ENCODE results near the gene GDF15. TPM values are rescaled to one million over a fixed set of nuclear protein-coding genes. Genes with fewer than 3 reads are reported as not detected.
A peak's percentile ranks its signal among the peaks of the same experiment; 100 is the strongest.
"Not testable (repeated sequence)": the region's sequence is repeated elsewhere in the genome, so short reads cannot be mapped to it uniquely, and the experiment has no call there.

Gene GDF15
- total RNA-seq, 1 donor from 2014 or later = not detected

DNA sequence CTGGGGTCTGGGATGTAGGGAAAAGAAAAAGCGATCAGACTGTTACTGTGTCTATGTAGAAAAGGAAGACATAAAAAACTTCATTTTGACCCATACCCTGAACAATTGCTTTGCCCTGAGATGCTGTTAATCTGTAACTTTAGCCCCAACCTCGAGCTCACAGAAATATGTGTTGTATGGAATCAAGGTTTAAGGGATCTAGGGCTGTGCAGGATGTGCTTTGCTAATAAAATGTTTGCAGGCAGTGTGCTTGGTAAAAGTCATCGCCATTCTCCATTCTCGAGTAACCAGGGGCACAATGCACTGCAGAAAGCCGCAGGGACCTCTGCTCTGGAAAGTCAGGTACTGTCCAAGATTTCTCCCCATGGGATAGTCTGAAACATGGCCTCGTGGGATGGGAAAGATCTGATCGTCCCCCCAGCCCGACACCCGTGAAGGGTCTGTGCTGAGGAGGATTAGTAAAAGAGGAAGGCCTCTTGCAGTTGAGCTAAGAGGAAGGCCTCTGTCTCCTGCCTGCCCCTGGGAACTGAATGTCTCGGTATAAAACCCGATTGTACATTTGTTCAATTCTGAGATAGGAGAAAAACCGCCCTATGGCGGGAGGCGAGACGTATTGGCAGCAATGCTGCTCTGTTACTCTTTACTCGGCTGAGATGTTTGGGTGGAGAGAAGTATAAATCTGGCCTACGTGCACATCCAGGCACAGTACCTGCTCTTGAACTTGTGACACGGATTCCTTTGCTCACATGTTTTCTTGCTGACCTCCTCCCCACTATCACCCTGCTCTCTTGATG is 16.7 kb downstream of the GDF15 start:
- H3K9me3 Mint-ChIP-seq; H3K27ac Mint-ChIP-seq; H3K4me3 Mint-ChIP-seq; intact Hi-C loops (cut with micrococcal nuclease); DNase-seq (ENCODE audit: low spot score); H3K27me3 Mint-ChIP-seq (ENCODE audit: insufficient read depth); H3K36me3 Mint-ChIP-seq (ENCODE audit: low read depth): not testable (repeated sequence)
- peaks cover 13% of the 10 kb centered on the region for H3K4me1 Mint-ChIP-seq (ENCODE audit: low read depth)

GRCh38 chr19:18405754-18406153 is 19.8 kb downstream of the GDF15 start:
- H3K27ac Mint-ChIP-seq; intact Hi-C loops (cut with micrococcal nuclease); DNase-seq (ENCODE audit: low spot score); H3K9me3 Mint-ChIP-seq; H3K36me3 Mint-ChIP-seq (ENCODE audit: low read depth); H3K27me3 Mint-ChIP-seq (ENCODE audit: insufficient read depth); H3K4me3 Mint-ChIP-seq: not testable (repeated sequence)
- peaks cover 15% of the 10 kb centered on the region for H3K4me1 Mint-ChIP-seq (ENCODE audit: low read depth)

DNA sequence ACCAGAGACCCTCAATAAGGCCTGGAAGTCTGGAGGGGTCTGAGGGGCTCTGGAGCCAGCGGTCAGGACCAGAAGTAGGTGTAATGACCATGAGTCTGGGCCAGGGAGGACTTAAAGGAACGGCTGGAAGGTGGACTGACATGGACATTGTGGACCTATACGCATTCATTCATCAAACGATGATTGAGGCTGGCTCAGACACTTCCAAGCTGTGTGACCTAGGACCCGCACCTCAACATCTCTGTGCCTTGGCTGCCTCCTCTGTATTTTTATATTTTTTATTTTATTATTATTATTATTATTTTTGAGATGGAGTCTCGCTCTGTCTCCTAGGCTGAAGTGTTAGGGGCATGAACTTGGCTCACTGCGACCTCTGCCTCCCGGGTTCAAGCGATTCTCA is 20.8 kb downstream of the GDF15 start:
- Mint-ChIP-seq H3K27me3 (ENCODE audit: insufficient read depth) (peaks cover 6% of the 10 kb centered on the region), H3K9me3 (no peaks in the 10 kb centered on the region), H3K4me1 (ENCODE audit: low read depth) (peaks cover 6% of the 10 kb centered on the region), H3K36me3 (ENCODE audit: low read depth) (no peaks in the 10 kb centered on the region), H3K27ac (no peak overlapping the region), H3K4me3 (no peak overlapping the region)
- intact Hi-C loops (cut with micrococcal nuclease) = no loop called here
- no peak for DNase-seq (ENCODE audit: low spot score)

- Mint-ChIP-seq H3K4me1 (ENCODE audit: low read depth) (peaks cover 4% of the 10 kb centered on the region), H3K27me3 (ENCODE audit: insufficient read depth) (peaks cover 10% of the 10 kb centered on the region), H3K4me3 (no peak overlapping the region), H3K27ac (no peak overlapping the region), H3K9me3 (no peaks in the 10 kb centered on the region), H3K36me3 (ENCODE audit: low read depth) (no peaks in the 10 kb centered on the region)
- intact Hi-C loops (cut with micrococcal nuclease) = no loop called here
- DNase-seq (ENCODE audit: low spot score) = no peak
Measured at GRCh38 chr19:18408053-18408476, 22.1 kb downstream of the GDF15 start.

DNA sequence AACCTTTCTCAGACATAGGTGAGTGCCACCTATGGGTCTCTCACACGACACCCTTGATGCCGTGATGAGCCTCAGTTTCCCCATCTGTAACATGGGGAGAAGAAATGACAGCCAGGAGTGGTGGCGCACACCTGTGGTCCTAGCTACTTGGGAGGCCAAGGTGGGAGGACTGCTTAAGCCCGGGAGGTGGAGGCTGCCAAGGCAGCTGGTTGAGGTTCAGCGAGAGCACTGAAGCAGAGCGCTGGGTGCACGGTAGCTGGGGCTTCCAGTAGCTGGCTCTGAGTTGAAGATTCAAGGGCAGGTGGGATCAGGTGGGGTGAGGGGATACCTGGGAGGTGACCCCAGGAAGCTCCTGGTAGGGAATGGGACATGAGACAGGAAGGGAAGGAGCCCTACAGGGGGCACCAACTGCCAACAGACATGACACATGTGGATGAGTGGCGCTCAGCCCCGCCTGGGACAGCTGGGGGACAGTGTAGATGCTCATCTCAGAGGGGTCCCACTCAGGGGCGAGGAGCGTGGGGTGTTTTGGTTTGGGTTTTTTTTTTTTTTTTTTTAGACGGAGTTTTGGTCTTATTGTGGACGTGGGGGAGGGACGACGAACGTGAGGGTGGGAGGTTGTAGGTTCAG is 26.8 kb downstream of the GDF15 start:
- peak overlapping the region; percentile 44 for H3K27ac Mint-ChIP-seq
- H3K9me3 Mint-ChIP-seq = no peaks in the 10 kb centered on the region
- intact Hi-C loops (cut with micrococcal nuclease) = no loop called here
- H3K27me3 Mint-ChIP-seq (ENCODE audit: insufficient read depth) = peaks cover 13% of the 10 kb centered on the region
- H3K4me3 Mint-ChIP-seq = no peak overlapping the region
- H3K36me3 Mint-ChIP-seq (ENCODE audit: low read depth) = peaks cover 2% of the 10 kb centered on the region
- H3K4me1 Mint-ChIP-seq (ENCODE audit: low read depth) = peaks cover 36% of the 10 kb centered on the region
- DNase-seq (ENCODE audit: low spot score) = no peak

DNA sequence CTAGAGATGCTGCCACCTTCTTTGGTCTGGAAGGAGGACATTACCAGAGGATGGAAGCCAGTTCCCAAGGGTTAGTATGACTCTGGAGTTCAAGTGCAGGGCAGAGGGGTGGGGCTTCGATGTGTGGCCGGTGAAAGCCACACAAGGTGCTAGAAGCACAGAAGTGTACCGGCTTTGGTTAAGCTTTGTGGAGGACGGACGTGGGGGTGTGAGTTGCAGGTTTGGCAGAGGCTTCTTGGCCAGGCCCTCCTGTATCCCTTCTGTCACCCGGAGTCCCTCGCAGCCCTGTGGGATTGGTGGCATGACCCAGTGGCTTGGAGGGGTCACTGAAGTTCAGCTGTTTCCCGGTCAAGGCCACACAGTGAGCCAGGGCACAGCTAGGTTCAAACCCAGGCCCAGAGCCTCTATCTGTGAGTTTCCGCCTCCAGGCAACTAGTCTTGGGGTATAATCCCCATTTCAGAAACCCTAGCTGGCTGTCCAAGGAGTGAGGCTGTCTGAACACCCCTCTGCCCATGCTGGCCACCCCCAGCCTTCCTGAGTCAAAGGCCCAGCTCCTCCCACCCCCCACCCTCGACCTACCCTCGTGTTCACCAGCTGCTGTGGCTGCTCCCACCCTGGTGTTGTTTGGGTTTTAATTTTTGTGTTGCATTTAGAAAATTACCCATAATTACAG is 28.7 kb downstream of the GDF15 start:
- peak overlapping the region; percentile 70 for H3K27ac Mint-ChIP-seq
- peaks cover 49% of the 10 kb centered on the region for H3K4me1 Mint-ChIP-seq (ENCODE audit: low read depth)
- no peaks in the 10 kb centered on the region for H3K9me3 Mint-ChIP-seq
- intact Hi-C loops (cut with micrococcal nuclease) = loop anchor here (5.0 kb wide), 4 partner anchors 122 to 222 kb away; partner anchors contain the start of gene MPV17L2
- H3K36me3 Mint-ChIP-seq (ENCODE audit: low read depth) = peaks cover 2% of the 10 kb centered on the region
- no peak for DNase-seq (ENCODE audit: low spot score)
- H3K4me3 Mint-ChIP-seq = no peak overlapping the region
- peaks cover 15% of the 10 kb centered on the region for H3K27me3 Mint-ChIP-seq (ENCODE audit: insufficient read depth)

GRCh38 chr19:18415178-18415867 is 29.4 kb downstream of the GDF15 start:
- no peaks in the 10 kb centered on the region for H3K9me3 Mint-ChIP-seq
- peaks cover 51% of the 10 kb centered on the region for H3K4me1 Mint-ChIP-seq (ENCODE audit: low read depth)
- intact Hi-C loops (cut with micrococcal nuclease) = loop anchor here (5.0 kb wide), 4 partner anchors 123 to 223 kb away; partner anchors contain the start of gene MPV17L2
- H3K36me3 Mint-ChIP-seq (ENCODE audit: low read depth) = peaks cover 2% of the 10 kb centered on the region
- no peak for DNase-seq (ENCODE audit: low spot score)
- H3K27me3 Mint-ChIP-seq (ENCODE audit: insufficient read depth) = peaks cover 15% of the 10 kb centered on the region
- peak overlapping the region; percentile 73 for H3K27ac Mint-ChIP-seq
- H3K4me3 Mint-ChIP-seq = no peak overlapping the region

- peaks cover 61% of the 10 kb centered on the region for H3K4me1 Mint-ChIP-seq (ENCODE audit: low read depth)
- H3K4me3 Mint-ChIP-seq = peak overlapping the region; percentile 72
- DNase-seq (ENCODE audit: low spot score) = peak; percentile 60
- peaks cover 2% of the 10 kb centered on the region for H3K36me3 Mint-ChIP-seq (ENCODE audit: low read depth)
- peak overlapping the region; percentile 92 for H3K27ac Mint-ChIP-seq
- no peaks in the 10 kb centered on the region for H3K9me3 Mint-ChIP-seq
- peaks cover 9% of the 10 kb centered on the region for H3K27me3 Mint-ChIP-seq (ENCODE audit: insufficient read depth)
- intact Hi-C loops (cut with micrococcal nuclease) = loop anchor here (5.0 kb wide), 4 partner anchors 125 to 225 kb away; partner anchors contain the start of gene MPV17L2
Measured at GRCh38 chr19:18416778-18417249, 30.9 kb downstream of the GDF15 start.

- peak overlapping the region; percentile 82 for H3K4me3 Mint-ChIP-seq
- intact Hi-C loops (cut with micrococcal nuclease) = loop anchor here (2.0 to 5.0 kb wide), 5 partner anchors 125 to 501 kb away; partner anchors contain the start of genes COPE, DDX49 and MPV17L2
- H3K27ac Mint-ChIP-seq = peak overlapping the region; percentile 92
- peaks cover 9% of the 10 kb centered on the region for H3K27me3 Mint-ChIP-seq (ENCODE audit: insufficient read depth)
- peaks cover 2% of the 10 kb centered on the region for H3K36me3 Mint-ChIP-seq (ENCODE audit: low read depth)
- peaks cover 68% of the 10 kb centered on the region for H3K4me1 Mint-ChIP-seq (ENCODE audit: low read depth)
- no peaks in the 10 kb centered on the region for H3K9me3 Mint-ChIP-seq
- DNase-seq (ENCODE audit: low spot score) = peak; percentile 39
Measured at GRCh38 chr19:18417250-18418028, 31.5 kb downstream of the GDF15 start.

GRCh38 chr19:18418029-18418482 is 32.1 kb downstream of the GDF15 start:
- DNase-seq (ENCODE audit: low spot score) = no peak
- no peaks in the 10 kb centered on the region for H3K9me3 Mint-ChIP-seq
- H3K27ac Mint-ChIP-seq = peak overlapping the region; percentile 82
- H3K27me3 Mint-ChIP-seq (ENCODE audit: insufficient read depth) = peaks cover 5% of the 10 kb centered on the region
- intact Hi-C loops (cut with micrococcal nuclease) = loop anchor here (2.0 to 5.0 kb wide), 5 partner anchors 126 to 501 kb away; partner anchors contain the start of genes COPE, DDX49 and MPV17L2
- peak overlapping the region; percentile 82 for H3K4me3 Mint-ChIP-seq
- H3K4me1 Mint-ChIP-seq (ENCODE audit: low read depth) = peaks cover 74% of the 10 kb centered on the region
- H3K36me3 Mint-ChIP-seq (ENCODE audit: low read depth) = peaks cover 4% of the 10 kb centered on the region

DNA sequence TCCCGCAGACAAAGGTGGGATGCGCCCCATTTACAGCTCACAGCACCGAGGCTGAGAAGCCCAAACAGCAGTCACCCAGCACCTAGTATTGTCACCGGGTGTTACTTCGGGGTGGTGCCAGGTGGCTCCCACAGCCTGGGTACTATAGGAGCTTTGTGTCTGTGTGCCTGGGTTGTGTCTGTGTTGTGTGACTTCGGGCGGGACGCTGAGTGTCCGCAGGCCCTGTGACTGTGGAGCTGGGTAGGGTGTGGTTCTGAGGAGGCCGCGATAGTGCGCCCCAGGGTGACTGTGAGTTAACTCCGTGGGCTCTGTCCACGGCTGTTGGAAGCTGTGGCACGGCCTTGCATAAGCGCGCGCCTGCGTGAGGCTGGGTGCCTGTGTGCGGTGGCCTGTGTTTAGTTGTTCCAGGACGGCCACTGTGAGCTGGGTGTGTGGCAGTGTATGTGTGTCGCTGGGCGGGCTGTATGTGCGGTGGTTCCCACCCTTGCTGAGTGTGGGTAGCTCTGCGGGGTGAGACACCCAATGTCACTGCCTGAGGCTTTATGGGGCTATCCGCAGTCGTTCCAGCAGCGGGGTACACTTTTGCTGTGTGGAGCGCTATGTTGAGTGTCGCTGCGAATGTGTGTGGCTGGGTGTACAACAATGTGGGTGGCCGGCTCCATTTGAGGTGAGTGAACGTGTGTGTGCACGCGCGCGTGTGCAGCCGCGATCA is 32.7 kb downstream of the GDF15 start:
- Mint-ChIP-seq H3K27ac (peak overlapping the region; percentile 82), H3K36me3 (ENCODE audit: low read depth) (peaks cover 4% of the 10 kb centered on the region), H3K4me3 (peak overlapping the region; percentile 82), H3K27me3 (ENCODE audit: insufficient read depth) (peaks cover 5% of the 10 kb centered on the region), H3K4me1 (ENCODE audit: low read depth) (peaks cover 76% of the 10 kb centered on the region), H3K9me3 (no peaks in the 10 kb centered on the region)
- DNase-seq (ENCODE audit: low spot score) = no peak
- intact Hi-C loops (cut with micrococcal nuclease) = loop anchor here (2.0 to 5.0 kb wide), 5 partner anchors 126 to 500 kb away; partner anchors contain the start of genes COPE, DDX49 and MPV17L2
